Stimulated activated CD4-positive, alpha-beta T cell treated with anti-CD3 and anti-CD28 coated beads, Interleukin-15, amount 100 ng/mL, for 1 hour (primary cell): ENCODE data around the gene PHF3.

ENCODE experiments used
- DNase-seq, 2 donors: peaks; one replicate each; pipeline ENCODE4 v3.0.0-alpha.2; 2020; ENCODE audit warnings: low read depth in 1 of 2, low spot score in 1 of 2

PHF3 gene, protein sequence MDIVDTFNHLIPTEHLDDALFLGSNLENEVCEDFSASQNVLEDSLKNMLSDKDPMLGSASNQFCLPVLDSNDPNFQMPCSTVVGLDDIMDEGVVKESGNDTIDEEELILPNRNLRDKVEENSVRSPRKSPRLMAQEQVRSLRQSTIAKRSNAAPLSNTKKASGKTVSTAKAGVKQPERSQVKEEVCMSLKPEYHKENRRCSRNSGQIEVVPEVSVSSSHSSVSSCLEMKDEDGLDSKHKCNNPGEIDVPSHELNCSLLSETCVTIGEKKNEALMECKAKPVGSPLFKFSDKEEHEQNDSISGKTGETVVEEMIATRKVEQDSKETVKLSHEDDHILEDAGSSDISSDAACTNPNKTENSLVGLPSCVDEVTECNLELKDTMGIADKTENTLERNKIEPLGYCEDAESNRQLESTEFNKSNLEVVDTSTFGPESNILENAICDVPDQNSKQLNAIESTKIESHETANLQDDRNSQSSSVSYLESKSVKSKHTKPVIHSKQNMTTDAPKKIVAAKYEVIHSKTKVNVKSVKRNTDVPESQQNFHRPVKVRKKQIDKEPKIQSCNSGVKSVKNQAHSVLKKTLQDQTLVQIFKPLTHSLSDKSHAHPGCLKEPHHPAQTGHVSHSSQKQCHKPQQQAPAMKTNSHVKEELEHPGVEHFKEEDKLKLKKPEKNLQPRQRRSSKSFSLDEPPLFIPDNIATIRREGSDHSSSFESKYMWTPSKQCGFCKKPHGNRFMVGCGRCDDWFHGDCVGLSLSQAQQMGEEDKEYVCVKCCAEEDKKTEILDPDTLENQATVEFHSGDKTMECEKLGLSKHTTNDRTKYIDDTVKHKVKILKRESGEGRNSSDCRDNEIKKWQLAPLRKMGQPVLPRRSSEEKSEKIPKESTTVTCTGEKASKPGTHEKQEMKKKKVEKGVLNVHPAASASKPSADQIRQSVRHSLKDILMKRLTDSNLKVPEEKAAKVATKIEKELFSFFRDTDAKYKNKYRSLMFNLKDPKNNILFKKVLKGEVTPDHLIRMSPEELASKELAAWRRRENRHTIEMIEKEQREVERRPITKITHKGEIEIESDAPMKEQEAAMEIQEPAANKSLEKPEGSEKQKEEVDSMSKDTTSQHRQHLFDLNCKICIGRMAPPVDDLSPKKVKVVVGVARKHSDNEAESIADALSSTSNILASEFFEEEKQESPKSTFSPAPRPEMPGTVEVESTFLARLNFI (N-terminal part only)

GRCh38 chr6:63635588-63636517 is at the start of gene PHF3:
TSS of gene PHF3 (plus strand) at chr6:63635802. CDS start at chr6:63646552, 10,750 bp downstream.
- peak; percentile 80 to 84 for DNase-seq

GRCh38 chr6:63589952-63590411 is 45.6 kb upstream of the PHF3 start:
- no peak for DNase-seq

DNA sequence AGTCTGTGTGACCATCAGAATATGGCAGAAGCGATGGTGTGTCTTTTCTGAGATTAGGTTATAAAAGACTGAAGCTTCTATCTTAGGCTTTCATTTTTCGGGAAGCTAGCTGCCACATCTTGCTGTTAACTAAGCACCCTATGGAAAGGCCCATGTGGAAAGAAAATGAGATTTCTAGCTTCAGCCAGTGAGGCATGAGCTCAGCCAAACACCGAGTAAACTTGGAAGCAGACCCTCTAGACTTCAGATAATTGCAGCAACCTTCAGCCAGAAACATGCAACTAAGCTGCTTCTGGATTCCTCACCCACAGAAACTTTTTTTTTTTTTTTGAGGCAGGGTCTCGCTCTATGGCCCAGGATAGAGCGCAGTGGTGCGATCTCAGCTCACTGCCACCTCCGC is 42.7 kb upstream of the PHF3 start:
- no peak for DNase-seq

GRCh38 chr6:63597141-63598048 is 38.2 kb upstream of the PHF3 start:
- DNase-seq: no peak

DNA sequence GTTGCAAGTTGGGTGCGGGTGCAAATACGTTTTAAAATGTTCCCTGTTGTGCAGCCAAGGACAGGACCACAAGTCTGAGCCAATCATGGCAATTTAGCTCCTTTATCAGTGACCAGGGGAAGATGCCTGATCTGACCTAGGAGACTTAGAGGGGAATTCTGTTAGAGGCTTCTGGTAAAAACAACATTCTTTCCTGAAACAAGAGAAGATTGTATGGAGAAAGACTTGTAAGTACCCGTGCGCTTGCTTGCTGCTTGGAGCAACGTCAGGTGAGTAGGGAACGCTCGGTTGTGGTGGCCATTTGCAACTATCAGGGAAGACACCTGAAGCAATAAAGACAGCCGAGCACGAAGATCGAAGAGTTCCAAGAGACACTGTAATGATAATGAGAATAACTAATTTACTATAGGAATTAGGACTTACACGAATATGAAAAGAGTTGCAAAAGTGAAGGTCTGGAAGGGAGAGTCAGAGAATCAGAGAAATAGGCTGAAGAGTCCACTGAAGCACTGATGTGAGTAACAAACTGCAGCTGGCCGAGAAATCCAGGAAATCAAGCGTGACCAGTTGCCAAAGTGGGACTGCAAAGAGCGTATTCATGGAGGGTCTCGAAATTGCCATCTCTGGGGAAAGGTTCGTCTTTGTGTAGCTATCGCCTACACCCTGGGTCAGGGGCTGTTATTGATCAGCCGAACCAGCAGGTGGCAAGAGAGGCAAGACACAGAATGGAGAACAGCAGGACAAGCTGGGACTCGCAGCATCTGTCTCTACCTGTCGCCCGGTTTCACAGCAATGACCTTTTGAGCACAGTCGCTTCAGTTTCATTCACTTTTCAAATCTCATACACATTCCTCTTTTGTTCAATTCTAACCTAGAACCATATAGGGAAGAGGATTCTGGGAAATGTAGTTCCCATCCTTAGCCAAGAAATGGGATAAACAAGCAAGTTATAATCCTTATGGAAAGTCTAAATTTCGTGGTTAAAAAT is 37.3 kb upstream of the PHF3 start:
- peak; percentile 40 to 43 for DNase-seq

GRCh38 chr6:63599243-63599642 is 36.4 kb upstream of the PHF3 start:
- no peak for DNase-seq

GRCh38 chr6:63600136-63600535 is 35.5 kb upstream of the PHF3 start:
- DNase-seq: no peak

- no peak for DNase-seq
Observed at GRCh38 chr6:63609231-63609630, 26.4 kb upstream of the PHF3 start.

DNA sequence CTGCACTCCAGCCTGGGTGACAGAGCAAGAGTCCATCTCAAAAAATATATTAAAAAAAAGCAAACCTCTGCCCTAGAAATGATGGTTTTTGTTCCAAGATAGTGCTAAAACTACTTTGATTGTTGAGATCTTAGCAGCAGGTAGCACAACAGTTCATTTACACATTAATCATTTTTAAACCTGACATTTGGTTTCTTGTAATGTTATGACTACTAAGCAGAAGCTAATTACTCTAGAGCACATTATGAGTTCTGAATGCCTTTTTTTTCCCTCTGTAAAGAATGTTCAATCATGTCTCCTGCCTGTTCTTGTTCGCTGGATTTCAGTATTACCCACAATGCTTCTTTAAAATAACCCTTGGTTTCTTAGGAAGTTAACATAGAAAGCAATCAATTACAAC is 24.7 kb upstream of the PHF3 start:
- DNase-seq: no peak

DNA sequence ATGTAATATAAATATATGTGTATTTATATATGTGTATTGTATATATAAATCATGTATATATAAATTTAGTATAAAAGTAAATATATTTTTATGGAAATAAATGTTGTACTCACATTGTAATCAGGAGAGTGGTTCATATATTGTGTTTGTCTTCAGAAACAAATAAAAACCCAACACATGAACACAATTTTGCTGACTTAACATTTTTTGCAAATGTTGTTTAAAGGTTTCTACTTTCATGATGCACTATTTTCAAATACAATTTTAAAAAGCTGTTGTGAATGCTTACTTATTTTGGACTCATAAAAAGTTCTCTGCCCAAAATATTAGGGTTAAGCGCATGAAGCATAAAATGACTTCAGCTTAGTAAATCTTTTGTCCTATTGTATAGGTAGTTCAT is 24.0 kb upstream of the PHF3 start:
- no peak for DNase-seq

DNA sequence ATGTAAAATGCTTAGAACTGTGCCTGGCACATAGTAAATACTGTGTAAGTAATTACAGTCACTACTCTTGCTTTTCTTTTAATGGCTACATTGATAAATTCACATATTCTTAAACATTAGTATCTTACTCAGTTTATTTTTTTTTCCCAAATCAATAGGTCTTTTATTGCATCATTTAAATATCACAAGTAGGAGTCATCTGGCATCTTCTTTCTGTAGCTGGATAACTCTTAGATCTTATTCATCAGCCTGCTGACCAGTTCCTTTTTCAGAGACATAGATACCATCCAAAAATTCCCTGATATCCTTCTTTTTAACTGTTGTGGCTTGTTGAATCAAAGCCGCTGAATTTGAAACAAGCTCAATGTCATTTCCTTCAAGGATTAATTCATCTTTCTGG is 20.0 kb upstream of the PHF3 start:
- no peak for DNase-seq

- no peak for DNase-seq
Observed at GRCh38 chr6:63624091-63624490, 11.5 kb upstream of the PHF3 start.

GRCh38 chr6:63630466-63630865 is 5.1 kb upstream of the PHF3 start:
- no peak for DNase-seq

DNA sequence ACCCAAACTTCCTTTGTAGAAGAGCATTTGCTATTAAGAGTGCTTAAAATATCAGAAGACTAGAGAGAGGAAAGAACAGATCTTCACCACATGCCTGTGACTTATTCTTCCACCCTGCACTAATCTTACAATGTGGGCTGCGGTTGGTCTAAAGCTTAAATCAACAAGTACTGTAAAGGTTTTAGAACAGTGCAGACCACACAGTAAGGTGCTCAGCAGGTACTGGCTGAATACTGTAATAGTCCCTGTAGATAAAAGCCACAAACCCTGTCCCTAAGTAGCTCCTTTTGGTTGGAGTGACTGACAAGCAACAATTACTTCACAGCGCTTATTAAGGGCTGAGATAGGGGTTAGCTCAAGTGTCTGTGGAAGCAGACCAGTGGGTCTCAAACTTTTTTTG is 972 bp upstream of the PHF3 start:
- DNase-seq: no peak

DNA sequence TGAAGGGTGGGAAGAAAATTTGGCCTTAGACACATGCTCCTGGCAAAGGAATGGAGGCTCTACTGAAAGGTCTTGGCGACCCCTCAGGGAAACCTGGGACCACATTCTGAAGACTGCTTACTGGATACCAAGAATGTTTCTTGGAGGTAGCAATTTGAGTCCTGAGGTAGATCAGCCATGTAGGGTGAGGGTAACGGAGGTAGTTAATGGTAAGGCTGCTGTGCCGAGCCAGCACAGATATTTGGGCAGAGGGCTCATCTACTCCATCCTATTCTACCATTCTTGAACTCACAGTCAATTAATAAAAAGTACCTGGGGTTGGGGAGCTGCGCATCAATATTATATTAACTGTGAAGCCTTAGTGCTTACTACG is 401 bp upstream of the PHF3 start:
- no peak for DNase-seq

DNA sequence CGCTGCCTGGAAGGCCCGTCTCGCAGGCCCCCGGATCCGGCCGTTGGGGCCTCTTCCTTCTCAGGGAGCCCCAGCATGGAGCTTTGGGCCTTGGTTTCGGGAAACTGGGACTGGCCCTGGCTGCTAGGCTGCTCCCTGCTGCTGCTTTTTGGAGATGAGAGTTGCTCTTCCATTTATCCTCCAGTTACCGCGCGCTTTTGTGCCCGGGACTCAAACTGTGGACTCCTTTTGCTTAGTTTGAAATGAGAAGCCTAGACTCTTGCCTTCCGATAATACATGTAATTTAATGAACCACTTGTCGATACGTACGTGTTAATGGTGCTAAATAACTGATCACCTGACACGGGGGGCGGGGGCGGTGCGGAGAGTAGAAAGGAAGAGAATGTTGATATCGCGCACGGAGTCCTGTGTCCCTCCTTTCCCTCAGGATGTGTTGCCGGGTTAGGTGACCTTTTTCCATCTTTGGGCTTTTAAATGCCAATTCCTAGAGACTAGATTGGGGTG is 968 bp downstream of the PHF3 start:
- DNase-seq: peak; percentile 14 to 46

GRCh38 chr6:63637865-63638445 is 2.4 kb downstream of the PHF3 start:
- DNase-seq: no peak

GRCh38 chr6:63640062-63640461 is 4.5 kb downstream of the PHF3 start:
- DNase-seq: no peak
